Activated CD4-positive, alpha-beta T cell treated with anti-CD3 and anti-CD28 coated beads for 4 hours (primary cell): ENCODE measurements around the gene BICC1.
"Not testable (repeated sequence)": the region's sequence is repeated elsewhere in the genome, so short reads cannot be mapped to it uniquely, and the experiment has no call there.

ENCODE experiments used
- DNase-seq, 2 donors: peaks; one replicate each; pipeline ENCODE4 v3.0.0-alpha.2; 2020

BICC1 gene

DNA sequence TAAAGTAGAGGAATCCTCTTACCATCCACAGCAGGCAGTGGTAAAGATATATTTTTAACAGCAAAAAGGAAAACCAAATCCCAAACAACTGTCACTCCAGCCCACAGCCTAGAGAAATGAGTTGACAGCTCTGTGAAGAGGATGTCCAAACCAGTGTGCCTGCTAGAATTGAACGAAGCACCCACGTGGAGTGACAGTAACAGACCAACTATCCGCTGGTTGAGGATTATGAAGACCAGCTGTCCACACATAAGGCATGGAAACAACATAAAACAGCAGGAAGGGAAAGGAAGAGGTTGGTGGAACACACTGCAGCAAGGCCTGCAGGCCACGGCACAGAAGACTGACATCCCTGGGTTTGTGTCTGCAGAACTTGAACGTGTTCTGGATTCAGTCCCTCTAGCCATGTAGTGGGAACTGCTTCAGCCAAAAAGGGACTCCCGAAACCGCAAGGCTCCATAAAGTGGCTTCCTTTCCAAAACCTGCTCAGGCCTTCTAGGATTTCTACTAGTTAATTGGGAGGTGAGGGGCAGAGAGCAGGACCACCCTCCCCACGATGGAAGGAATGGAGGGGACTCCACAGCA is 324.4 kb downstream of the BICC1 start:
- no peak for DNase-seq

DNA sequence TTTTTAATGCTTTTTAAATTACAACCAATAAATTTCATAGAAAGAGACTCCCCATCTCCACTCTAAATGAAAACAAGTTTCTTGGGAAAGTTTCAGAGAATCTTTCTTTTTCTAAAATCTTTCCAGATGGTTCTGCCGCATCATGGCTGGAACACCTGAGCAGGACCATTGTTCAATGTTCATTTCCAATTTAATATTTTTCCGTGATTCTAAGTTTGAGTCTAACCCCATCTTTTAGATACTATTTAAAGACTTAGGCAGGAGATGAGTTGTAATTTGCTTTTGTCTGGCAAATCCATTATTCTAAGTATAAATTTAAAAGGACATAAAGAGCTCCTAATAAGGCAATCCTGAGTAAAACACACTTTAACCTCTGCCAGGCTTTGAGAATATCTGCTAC is 325.2 kb downstream of the BICC1 start:
- DNase-seq, result no peak

DNA sequence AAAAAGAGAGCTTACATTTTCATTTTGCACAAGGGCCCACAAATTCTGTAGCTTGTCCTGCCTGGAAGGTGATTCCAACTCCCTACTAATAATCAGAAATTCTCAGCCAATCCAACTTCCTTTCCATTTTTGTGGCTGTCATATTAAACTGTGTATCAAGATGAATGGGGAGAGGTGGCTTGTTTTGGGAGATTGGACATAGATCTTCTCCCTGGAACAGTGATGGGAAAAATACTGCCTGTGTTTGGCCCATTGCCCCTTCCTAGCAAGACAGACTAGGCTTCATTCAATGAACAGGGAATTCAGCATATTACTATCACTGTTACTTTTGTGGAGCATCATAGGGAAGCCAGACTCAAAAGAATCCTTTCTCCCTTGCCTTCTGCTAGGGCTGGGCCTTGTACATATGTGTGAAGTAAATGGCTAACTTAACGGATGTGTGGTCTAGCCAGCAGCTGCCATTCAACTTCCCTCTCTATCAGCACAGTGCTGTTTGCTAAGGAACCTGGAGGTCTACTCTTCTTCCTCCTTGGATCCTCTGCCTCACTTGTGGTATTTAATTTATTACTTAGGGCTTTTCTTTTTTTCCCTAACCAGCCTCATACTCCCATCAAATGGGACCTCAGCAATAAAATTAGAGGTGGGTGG is 326.0 kb downstream of the BICC1 start:
- no peak for DNase-seq

DNA sequence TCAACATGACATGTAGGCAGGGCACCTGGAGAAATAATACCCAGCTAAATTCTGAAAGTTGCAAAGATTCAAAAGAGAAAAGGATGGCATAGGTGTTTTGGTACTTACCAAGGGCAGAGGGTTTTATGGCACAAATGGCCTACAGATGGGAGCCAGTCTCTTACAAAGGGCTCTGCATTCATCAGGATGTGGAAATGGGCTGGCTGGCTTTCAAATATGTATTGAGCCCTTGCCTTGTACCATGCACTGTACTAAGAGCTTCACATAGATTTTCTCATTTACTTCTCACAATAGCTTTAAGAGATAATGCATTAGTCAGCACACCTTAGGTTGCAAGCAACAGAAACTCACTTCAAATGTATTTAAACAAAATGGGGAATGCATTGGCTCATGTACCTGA is 327.1 kb downstream of the BICC1 start:
- no peak for DNase-seq

DNA sequence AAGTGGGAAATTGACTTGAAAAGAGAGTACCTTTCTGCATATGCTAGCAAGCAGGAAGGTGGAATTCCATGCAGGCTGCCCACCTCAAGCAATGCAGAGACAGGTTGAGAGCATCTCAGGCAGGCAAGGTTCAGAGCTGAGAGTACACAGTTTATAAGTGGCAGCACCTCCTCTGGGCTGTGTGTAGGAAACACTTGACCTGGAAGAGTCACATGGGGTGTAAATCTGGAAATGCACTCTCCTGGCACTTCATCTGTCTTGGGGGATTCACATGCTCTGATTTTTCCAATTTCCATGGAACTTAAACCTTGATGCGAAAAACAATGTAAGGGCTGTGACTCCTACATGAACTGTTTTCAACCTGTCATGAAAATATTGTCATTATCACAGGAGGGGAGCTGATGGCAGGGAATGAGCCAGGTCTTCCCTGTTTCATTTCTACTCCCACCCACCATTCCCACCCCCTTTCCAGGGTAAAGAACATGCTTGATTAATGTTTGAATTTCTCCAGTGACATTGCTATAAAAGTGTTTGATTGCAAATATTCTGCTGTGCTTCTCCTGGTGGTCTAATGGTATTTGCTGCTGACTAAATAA is 328.3 kb downstream of the BICC1 start:
- no peak for DNase-seq

DNA sequence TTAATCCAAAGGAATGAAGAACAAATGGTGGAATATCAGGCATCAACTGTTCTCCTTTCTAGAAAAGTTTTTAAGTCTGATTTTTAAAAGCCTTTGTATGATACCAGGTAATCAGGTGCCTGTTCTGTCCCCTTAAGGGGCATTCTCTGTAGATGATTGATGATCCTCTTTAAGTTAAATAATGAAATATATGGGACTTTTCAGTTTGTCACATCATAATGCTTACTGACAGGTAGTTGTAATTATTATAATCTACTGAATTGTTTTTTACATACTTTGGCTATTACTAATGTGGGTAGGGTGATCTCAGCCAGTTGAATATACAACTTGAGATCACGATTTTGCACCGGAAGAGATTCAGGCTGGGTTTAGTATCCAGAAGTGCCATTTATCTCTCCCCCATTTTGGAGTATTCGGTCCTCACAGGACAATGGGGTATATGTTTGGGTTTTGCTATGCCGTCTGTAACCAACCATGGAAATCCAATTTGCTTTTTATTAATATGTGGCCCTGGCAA is 330.2 kb downstream of the BICC1 start:
- DNase-seq, result no peak

DNA sequence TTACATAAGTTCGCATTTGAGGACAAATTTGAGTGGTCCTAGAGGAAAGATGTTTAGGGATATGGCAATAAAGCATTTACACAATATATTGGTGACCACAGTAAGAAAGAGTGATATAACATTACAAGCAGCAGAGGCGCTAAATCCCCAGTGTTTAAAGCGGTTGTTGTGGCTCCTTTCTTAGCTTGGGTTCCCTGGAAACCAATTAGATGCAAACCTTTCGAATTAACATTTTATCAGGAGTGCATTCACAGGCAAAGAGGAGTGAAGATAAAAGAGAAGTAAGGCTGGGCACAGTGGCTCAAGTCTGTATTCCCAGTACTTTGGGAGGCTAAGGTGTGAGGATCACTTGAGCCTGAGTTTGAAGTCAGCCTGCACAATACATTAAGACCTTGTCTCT is 331.1 kb downstream of the BICC1 start:
- no peak for DNase-seq

DNA sequence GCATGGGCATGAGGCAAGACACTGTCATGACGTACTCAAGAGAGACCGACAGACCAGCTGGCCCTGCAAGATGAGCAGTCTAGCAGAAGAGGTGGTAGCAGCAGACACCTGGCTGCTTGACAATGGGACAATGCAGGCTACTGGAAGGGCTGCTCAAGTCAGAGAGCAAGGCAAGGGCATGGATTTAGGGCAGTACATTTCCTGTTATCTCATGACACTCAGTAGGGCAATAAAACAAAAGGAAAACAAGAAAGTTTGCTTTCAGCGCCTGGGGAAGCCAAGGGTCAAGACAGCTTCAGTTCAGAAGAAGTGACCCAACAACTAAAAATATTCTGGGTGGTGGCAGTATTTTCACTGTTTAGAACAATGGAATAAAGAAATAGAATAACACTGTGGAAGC is 332.0 kb downstream of the BICC1 start:
- DNase-seq, result no peak

DNA sequence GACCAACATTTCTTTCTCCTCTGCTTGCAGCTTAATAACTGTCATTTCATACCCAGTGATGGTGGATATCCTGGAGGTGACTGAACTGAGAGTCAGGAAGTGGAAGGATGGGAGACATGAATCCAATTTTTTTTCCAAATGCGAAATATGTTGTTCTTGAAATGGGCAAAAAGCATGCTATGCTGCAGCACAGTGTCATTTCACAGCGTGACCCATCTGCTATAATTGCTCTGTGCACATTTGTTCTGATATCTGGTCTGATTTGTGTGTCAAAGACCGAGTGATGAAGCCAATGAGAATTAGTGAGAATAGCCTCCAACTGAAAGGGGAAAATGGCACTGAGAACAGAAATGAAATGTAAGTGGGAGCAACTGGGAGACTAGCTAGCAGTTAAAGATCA is 334.2 kb downstream of the BICC1 start:
- no peak for DNase-seq

DNA sequence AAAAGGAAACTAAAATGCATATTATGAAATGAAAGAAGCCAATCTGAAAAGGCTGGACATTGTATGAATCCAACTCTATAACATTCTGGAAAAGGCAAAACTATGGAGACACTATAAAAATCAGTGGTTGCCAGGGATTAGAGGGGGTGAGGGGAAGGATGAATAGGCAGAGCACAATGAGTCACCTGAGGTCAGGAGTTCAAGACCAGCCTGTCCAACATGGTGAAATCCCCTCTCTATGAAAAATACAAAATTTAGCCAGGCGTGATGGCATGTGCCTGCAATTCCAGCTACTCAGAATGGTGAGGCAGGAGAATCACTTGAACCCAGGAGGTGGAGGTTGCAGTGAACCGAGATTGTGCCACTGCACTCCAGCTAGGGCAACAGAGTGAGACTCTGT is 338.9 kb downstream of the BICC1 start:
- DNase-seq, result no peak

DNA sequence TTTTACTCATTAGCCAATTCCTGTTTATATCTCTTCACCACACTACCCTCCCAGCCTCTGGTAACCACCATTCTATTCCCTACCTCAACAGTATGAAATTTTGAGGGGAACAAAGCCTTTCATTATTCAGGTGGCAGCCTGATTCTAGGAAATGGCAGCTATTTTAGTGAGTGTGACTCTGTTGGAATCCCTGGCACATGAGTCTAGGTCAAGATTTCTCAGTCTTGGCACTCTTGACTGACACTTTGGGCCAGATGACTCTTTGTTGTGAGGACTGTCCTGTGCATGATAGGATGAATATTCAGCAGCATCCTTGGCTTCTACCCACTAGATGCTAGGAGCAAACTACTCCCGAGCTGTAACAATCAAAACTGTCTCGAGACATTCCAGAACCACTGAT is 341.0 kb downstream of the BICC1 start:
- no peak for DNase-seq

DNA sequence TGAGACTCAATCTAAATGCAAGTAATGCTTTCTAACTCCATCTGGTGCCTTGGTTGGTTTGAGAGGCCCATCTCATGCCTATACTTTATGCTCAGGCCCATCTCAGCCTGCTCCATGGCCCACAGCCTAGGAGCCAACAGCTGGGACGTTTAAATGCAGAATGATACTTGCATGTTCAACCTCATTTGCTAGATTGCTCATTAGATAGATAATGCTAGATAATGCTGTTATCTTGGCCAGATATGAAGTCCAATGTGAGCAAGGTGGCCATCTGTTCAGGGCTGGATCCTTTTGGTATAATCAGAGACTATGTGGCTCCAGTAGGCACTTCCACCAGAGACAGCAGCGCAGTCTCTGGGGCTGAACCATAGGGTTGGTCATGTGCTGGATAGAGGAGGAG is 342.1 kb downstream of the BICC1 start:
- no peak for DNase-seq

DNA sequence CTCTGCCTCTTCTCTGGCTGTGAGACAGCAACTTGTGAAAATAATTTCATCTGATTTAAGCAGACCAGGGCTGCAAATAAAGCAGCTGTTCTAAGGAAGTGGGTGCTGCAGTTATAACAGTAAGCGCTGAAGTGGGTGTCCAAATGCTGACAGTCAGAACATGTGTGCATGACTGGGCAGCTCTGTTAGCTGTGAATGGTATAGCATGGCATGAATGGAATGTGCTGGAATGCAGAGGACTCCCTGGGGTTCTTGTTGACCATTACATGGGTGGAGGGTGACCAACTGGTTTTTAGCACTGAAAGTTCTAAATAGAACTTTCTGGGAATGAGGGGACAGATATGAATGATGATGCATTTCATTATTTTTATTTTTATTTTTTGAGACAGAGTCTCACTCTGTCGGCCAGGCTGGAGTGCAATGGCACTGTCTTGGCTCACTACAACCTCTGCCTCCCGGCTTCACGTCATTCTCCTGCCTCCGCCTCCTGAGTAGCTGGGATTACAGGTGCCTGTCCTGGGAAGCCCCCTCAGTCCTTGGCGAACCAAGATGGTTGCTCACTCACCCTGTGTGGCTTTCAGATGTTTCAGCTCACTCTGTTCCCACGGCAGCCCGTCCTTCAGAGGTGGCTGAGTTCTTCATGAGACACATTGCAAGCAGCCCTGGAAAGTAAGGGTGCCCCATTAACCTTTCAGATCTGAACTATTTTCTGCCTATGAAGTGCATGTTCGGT is 344.0 kb downstream of the BICC1 start:
- no peak for DNase-seq

DNA sequence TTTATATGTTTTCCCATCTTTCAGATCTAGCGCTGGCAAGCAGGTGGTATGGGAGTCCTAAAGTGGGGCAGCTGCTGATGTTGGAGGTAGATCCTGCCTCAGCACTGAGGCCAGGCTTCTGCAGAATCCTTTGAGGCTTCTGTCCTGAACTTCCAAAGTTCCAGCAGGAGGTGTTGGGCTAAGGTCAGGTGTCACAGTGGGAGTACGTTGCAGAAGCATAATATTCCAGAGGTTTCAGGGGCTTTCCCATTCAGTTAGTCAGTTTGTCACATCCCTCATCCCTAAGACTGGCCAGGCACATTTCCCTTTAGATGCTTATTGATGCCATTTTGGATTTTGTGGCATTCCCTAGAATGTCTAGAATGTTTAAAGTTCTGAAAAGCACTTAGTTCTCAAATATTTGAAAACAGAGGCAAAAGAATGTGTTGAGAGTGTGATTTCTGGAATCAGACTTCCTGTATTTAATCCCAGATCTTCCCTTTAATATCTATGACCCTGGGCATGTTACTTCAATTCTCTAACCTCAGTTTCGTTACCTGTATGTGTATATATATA is 344.7 kb downstream of the BICC1 start:
- DNase-seq, result no peak

DNA sequence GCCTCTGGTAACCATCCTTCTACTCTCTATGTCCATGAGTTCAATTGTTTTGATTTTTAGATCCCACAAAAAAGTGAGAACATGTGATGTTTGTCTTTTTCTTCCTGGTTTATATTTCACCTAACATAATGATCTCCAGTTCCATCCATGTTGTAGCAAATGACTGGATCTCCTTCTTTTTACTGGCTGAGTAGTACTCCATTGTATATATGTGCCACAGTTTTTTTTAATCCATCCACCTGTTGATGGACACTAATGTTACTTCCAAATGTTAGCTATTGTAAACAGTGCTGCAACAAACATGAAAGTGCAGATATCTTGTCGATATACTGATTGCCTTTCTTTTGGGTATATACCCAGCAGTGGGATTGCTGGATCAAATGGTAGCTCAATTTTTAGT is 345.5 kb downstream of the BICC1 start:
- not testable (repeated sequence) for DNase-seq

DNA sequence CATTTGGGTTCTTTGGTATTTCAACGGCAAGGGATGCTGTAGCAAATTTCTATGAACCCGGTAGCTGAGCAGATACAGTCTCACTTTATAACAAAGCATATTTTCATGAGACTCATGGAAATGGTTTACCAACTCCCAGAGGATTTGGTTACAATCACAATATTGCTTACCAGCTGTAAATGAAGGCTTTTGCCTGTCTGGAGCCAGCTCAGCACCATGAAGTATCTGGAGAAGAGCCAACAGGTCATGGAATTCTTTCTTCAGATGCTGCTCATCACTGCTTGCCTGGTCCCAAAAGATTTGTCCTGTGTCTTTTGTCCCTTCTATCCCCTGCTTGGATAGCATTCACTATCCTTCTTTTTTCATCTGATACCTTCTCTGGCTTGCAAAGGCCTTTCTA is 346.9 kb downstream of the BICC1 start:
- DNase-seq, result no peak

DNA sequence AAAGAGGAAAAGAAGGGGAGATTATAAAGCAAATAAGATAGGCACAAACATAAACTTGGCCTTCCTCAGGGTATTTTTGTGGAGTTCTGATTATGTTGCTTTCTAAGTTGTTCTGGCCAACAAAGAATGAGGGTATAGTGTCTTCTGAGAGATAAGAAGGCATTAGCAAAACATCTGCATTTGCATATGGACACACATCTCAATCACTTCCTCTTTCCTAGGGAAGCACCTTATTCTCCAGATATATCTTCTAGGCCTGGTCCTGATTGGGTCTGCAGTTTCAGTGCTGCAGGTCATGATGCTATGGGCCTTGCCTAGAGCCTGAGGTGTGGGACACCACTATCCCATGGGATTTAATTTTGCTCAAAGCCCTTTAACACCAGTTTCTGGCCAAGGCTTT is 355.0 kb downstream of the BICC1 start:
- no peak for DNase-seq

DNA sequence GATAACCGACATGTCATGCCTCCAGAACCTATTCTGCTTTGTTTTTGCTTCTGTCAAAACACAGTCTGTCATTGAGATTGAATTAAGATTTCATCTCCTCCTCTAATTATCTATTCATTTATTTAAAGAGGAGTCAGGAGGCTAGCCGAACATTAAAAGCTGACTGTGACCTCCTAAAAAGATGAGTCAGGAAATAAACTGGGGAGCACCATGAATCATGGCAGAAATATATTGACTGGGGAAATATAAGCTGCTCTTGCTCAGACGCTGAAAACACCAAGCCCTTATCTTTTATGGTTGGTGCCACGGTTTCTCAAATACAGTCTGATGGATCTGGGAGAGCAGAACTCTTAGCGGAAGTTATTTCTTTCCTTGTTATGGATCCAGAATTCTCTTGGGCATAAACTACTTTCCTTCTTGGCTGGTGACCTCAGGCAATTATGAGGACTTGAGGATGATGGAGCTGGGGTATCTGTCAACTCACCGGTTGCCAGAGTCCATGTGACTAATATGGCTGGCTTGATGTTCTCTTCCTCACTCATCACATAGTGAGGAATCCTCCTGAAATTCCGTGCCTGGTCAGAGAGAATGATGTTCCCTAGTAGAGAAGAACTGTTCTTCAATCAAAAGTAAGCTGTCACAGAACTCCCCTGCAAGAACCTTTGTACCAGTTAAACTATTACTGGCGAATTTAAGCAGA is 356.2 kb downstream of the BICC1 start:
- DNase-seq, result no peak

DNA sequence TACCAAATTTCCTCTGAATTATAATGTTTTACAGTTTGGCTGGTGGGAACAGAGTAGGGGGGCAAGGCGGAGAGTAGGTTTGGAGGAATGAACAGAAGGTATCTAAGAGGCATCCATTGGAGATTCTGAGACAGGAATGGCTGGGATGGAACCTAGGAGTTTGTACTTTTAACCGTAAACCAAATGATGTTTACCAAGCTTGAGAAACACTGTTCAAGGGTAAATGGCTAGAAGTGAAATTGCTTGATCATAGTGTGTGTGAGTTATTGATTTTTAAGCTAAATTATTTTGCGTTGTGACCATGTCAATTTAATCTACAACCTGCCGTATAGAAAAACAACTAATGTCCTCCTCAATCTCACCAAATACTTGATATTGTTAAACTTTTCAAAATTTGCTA is 357.4 kb downstream of the BICC1 start:
- DNase-seq, result no peak

DNA sequence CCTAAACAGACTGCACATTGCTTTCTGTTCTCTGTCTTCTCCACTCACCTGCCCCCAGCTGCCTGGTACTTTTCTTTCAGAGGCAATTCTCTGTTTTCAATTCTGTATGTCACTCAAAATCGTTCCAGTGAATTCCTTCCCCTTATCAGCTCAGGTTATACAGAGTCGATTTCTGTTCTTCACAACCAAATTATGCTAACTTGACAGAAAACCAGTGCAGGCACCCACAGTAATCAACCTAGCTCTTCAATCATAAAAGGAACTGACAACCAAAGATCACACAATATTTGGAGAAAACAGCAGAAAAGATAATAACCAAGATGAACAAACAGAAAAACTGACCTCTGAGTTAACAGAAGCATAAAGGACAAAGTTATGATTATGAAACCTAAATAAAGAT is 360.5 kb downstream of the BICC1 start:
- no peak for DNase-seq
